H9 (cell line): ENCODE data around the gene PANX2. TPM values are rescaled to one million over a fixed set of nuclear protein-coding genes. Genes with fewer than 3 reads are reported as not detected.

ENCODE experiments used
- DNase-seq: peaks from one replicate; pipeline ENCODE4 v3.0.0-alpha.2; 2017
- H2AFZ ChIP-seq: one replicate; pipeline ENCODE4 v1.6.1; 2013; ENCODE audit warnings: mild to moderate bottlenecking, low read length, control low read depth, moderate library complexity
- H2AK5ac ChIP-seq: 2 replicates; pipeline ENCODE4 v1.6.1; 2013; ENCODE audit warnings: low read length, control low read depth, mixed read lengths; ENCODE audit not compliant: insufficient read length
- H2BK120ac ChIP-seq: one replicate; pipeline ENCODE4 v1.6.1; 2013; ENCODE audit warnings: low read depth, mild to moderate bottlenecking, low read length, control low read depth, inconsistent platforms; ENCODE audit not compliant: poor library complexity, severe bottlenecking
- H2BK12ac ChIP-seq: 2 replicates; pipeline ENCODE4 v1.6.1; 2013; ENCODE audit warnings: low read length, control low read depth, mixed read lengths, low read depth; ENCODE audit not compliant: insufficient read length
- H2BK15ac ChIP-seq: 2 replicates; pipeline ENCODE4 v1.6.1; 2013; ENCODE audit warnings: low read depth, low read length, control low read depth
- H2BK20ac ChIP-seq: one replicate; pipeline ENCODE4 v1.6.1; 2013; ENCODE audit warnings: low read depth, mild to moderate bottlenecking, low read length, control low read depth, inconsistent platforms; ENCODE audit not compliant: poor library complexity, severe bottlenecking
- H2BK5ac ChIP-seq: 2 replicates; pipeline ENCODE4 v1.6.1; 2013; ENCODE audit warnings: low read length, control low read depth, mixed read lengths; ENCODE audit not compliant: insufficient read length
- H3K14ac ChIP-seq: 2 replicates; pipeline ENCODE4 v1.6.1; 2013; ENCODE audit warnings: low read length, control low read depth; ENCODE audit not compliant: insufficient read depth
- H3K18ac ChIP-seq: 2 replicates; pipeline ENCODE4 v1.6.1; 2013; ENCODE audit warnings: low read depth, mild to moderate bottlenecking, mixed read lengths, low read length, control low read depth; ENCODE audit not compliant: insufficient read length
- H3K23ac ChIP-seq: 2 replicates; pipeline ENCODE4 v1.6.1; 2013; ENCODE audit warnings: low read length, control low read depth, mixed read lengths, low read depth; ENCODE audit not compliant: insufficient read length
- H3K23me2 ChIP-seq: 2 replicates; pipeline ENCODE4 v1.6.1; 2013; ENCODE audit warnings: low read depth, mild to moderate bottlenecking, mixed read lengths, low read length, control low read depth; ENCODE audit not compliant: insufficient read length, poor library complexity, severe bottlenecking
- H3K27ac ChIP-seq: 2 replicates; pipeline ENCODE4 v1.5.1; 2013; ENCODE audit warnings: low read length, control low read depth, mixed read lengths, low read depth; ENCODE audit not compliant: insufficient read length
- H3K27me3 ChIP-seq: 2 replicates; pipeline ENCODE4 v1.6.1; 2013; ENCODE audit warnings: low read length, control low read depth, inconsistent platforms; ENCODE audit not compliant: insufficient read depth
- H3K4ac ChIP-seq: 2 replicates; pipeline ENCODE4 v1.6.1; 2013; ENCODE audit warnings: low read depth, mild to moderate bottlenecking, control low read depth, inconsistent platforms, low read length, moderate library complexity
- H3K4me1 ChIP-seq: 2 replicates; pipeline ENCODE4 v1.6.1; 2013; ENCODE audit warnings: low read length, control low read depth, inconsistent platforms; ENCODE audit not compliant: insufficient read depth
- H3K4me2 ChIP-seq: 2 replicates; pipeline ENCODE4 v1.6.1; 2013; ENCODE audit warnings: low read length, control low read depth, mixed read lengths; ENCODE audit not compliant: insufficient read length, insufficient read depth
- H3K56ac ChIP-seq: 2 replicates; pipeline ENCODE4 v1.6.1; 2013; ENCODE audit warnings: low read depth, mild to moderate bottlenecking, mixed read lengths, low read length, control low read depth; ENCODE audit not compliant: insufficient read length
- H3K79me1 ChIP-seq: 2 replicates; pipeline ENCODE4 v1.6.1; 2013; ENCODE audit warnings: low read depth, mild to moderate bottlenecking, moderate library complexity, low read length, control low read depth, inconsistent platforms; ENCODE audit not compliant: insufficient read depth, poor library complexity, severe bottlenecking
- H3K79me2 ChIP-seq: 2 replicates; pipeline ENCODE4 v1.6.1; 2013; ENCODE audit warnings: low read length, control low read depth, inconsistent platforms; ENCODE audit not compliant: insufficient read depth
- H3K9ac ChIP-seq: 2 replicates; pipeline ENCODE4 v1.6.1; 2013; ENCODE audit warnings: low read length, control low read depth, mixed read lengths; ENCODE audit not compliant: insufficient read length; ENCODE audit errors: extremely low read depth
- H3K9me3 ChIP-seq: one replicate; pipeline ENCODE4 v1.6.1; 2013; ENCODE audit warnings: low read depth, low read length, inconsistent platforms; ENCODE audit not compliant: control insufficient read depth
- H3T11ph ChIP-seq: one replicate; pipeline ENCODE4 v1.6.1; 2013; ENCODE audit warnings: mild to moderate bottlenecking, low read length, control low read depth, inconsistent platforms
- H4K20me1 ChIP-seq: one replicate; pipeline ENCODE4 v1.6.1; 2013; ENCODE audit not compliant: control insufficient read depth, insufficient read length, insufficient read depth
- H4K5ac ChIP-seq: 2 replicates; pipeline ENCODE4 v1.6.1; 2013; ENCODE audit warnings: low read depth, mild to moderate bottlenecking, mixed read lengths, low read length, control low read depth; ENCODE audit not compliant: insufficient read length
- H4K8ac ChIP-seq: replicated peaks from 2 replicates; pipeline ENCODE4 v1.6.1; 2013; ENCODE audit warnings: low read length, control low read depth, mixed read lengths, low read depth; ENCODE audit not compliant: insufficient read length
- H4K91ac ChIP-seq: 2 replicates; pipeline ENCODE4 v1.6.1; 2013; ENCODE audit warnings: low read depth, mild to moderate bottlenecking, moderate library complexity, mixed read lengths, low read length, control low read depth; ENCODE audit not compliant: insufficient read length
- H3K27ac Mint-ChIP-seq, 3 experiments: 2 replicates in 2 of 3; 3 replicates in 1 of 3; pipeline ENCODE4 v1.8.0; 2020 to 2021; ENCODE audit warnings: mixed read lengths in 3 of 3, mild to moderate bottlenecking in 1 of 3, moderate library complexity in 1 of 3
- H3K27me3 Mint-ChIP-seq: 2 replicates; pipeline ENCODE4 v1.8.0; 2021; ENCODE audit warnings: low read depth, mild to moderate bottlenecking, moderate library complexity, mixed read lengths
- H3K36me3 Mint-ChIP-seq, 3 experiments: 2 replicates in 2 of 3; 3 replicates in 1 of 3; pipeline ENCODE4 v1.8.0; 2020 to 2021; ENCODE audit warnings: low read depth in 3 of 3, mixed read lengths in 3 of 3; ENCODE audit not compliant: insufficient read depth in 1 of 3
- H3K4me1 Mint-ChIP-seq, 2 experiments: 2 replicates each; pipeline ENCODE4 v1.8.0; 2020; ENCODE audit warnings: mixed read lengths in 2 of 2
- H3K4me3 Mint-ChIP-seq, 2 experiments: 2 replicates in 1 of 2; 3 replicates in 1 of 2; pipeline ENCODE4 v1.8.0; 2020 to 2021; ENCODE audit warnings: mild to moderate bottlenecking in 2 of 2, mixed read lengths in 2 of 2, moderate library complexity in 1 of 2
- H3K9me3 Mint-ChIP-seq, 2 experiments: 2 replicates in 1 of 2; 3 replicates in 1 of 2; pipeline ENCODE4 v1.8.0; 2020; ENCODE audit warnings: mild to moderate bottlenecking in 2 of 2, mixed read lengths in 2 of 2, moderate library complexity in 1 of 2
- CTCF ChIP-seq: fragments of 200-600 bp; sonication (generic); conservative IDR thresholded peaks from 3 replicates; pipeline ENCODE4 v1.8.0; 2021; ENCODE audit warnings: antibody characterized with exemption, mild to moderate bottlenecking
- WGBS: extraction: QIAGEN DNeasy Blood & Tissue Kit; methylation state at CpG from one replicate; pipeline ENCODE4 v1.1.7; 2013; ENCODE audit warnings: missing lambda C conversion rate, low lambda C conversion rate, mixed read lengths; ENCODE audit not compliant: insufficient read length; ENCODE audit errors: extremely low coverage; 5-methylcytosine and 5-hydroxymethylcytosine counted together
- total RNA-seq: library from RNA; stranded (reverse); gene quantifications from 2 replicates; pipeline ENCODE4 v1.2.1, GENCODE V29; 2021

Gene PANX2
- total RNA-seq, 1 experiment from 2014 or later, result 8.0 TPM

- Histone ChIP-seq H3K79me2 (peaks cover 3% of the 10 kb centered on the region; the same call in 1 of the 2 replicates), H3K79me1 (no peaks in the 10 kb centered on the region), H3K27ac (no peak overlapping the region), H3K23ac (no peak overlapping the region), H3K9ac (no peak overlapping the region), H2BK5ac (no peak overlapping the region), H4K20me1 (peaks cover 3% of the 10 kb centered on the region), H3T11ph (no peak overlapping the region), H2BK15ac (no peak overlapping the region), H4K8ac (no peak overlapping the region), H3K27me3 (no peaks in the 10 kb centered on the region), H3K56ac (no peak overlapping the region), H2AFZ (no peak overlapping the region), H3K4me1 (no peaks in the 10 kb centered on the region), H2AK5ac (no peak overlapping the region), H3K4ac (no peak overlapping the region), H3K4me2 (no peak overlapping the region), H3K9me3 (no peaks in the 10 kb centered on the region), H2BK12ac (no peak overlapping the region), H2BK20ac (no peak overlapping the region), H2BK120ac (no peak overlapping the region), H4K91ac (no peak overlapping the region), H3K23me2 (no peaks in the 10 kb centered on the region), H3K14ac (no peak overlapping the region), H4K5ac (no peak overlapping the region), H3K18ac (no peak overlapping the region)
- H3K27ac Mint-ChIP-seq, result peak overlapping the region in 1 of 3 experiments; percentile 23; a peak in 1 of 7 replicates
- DNase-seq, result no peak
- peaks cover 26 to 81% (median 69%) of the 10 kb centered on the region in 3 experiments for H3K36me3 Mint-ChIP-seq
- H3K9me3 Mint-ChIP-seq, result peaks cover 0 to 5% of the 10 kb centered on the region in 2 experiments; a peak in 1 of 5 replicates
- no peak for TF ChIP-seq CTCF
- H3K4me3 Mint-ChIP-seq, result no peak overlapping the region
- peaks cover 5 to 9% of the 10 kb centered on the region in 2 experiments for H3K4me1 Mint-ChIP-seq
- H3K27me3 Mint-ChIP-seq, result no peaks in the 10 kb centered on the region
- no CpG with 5 or more reads among the region's 21 CpGs for WGBS
These were observed 47.1 kb downstream of the PANX2 start for GRCh38 chr22:50217543-50218152.
